Measurements from ENCODE around the gene ARMC8.
A peak's percentile ranks its signal among the peaks of the same experiment; 100 is the strongest.

Gene ARMC8

DNA sequence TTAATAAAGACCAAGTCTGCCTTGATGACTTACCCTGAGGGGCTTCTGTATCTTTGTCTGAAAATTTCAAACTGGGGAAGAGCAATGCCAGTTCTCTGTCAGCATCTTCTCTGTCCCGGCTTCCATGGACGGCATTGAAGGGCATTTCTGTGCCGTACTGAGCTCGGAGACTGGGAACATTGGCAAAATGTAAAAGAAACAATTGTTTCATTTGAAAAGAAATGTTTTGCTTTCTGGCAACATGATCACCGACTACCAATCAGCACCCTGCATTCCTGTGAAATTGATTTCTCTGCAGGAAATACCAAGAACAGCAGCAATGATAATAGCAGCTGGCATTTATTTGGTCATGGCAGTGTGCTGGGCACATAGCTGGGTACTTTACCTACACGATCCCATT lies 116.4 kb downstream of the ARMC8 start:
- DNase-seq (ENCODE audit: low read depth in 3 of 3, low spot score in 1 of 3): no peak

DNA sequence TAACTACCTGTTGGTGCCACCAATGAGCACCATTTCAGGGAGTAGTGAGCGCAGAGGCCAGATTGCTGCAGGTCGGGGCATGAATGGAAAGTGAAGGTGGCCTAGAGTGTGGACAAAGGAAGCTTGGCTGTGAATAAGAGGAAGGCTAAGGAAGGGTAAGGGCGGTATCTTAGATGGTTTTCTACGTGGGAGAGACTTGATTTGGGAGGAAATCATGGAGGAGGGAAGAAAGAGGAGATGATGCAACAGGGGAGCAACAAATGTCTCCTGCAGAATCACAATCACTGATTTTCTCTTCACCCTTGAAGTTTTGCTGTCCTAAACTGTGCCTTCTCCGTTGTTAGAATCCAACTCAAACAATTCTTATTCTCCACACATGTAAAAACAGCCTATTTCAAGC lies 120.8 kb downstream of the ARMC8 start:
- DNase-seq (ENCODE audit: low read depth in 3 of 3, low spot score in 1 of 3): no peak

DNA sequence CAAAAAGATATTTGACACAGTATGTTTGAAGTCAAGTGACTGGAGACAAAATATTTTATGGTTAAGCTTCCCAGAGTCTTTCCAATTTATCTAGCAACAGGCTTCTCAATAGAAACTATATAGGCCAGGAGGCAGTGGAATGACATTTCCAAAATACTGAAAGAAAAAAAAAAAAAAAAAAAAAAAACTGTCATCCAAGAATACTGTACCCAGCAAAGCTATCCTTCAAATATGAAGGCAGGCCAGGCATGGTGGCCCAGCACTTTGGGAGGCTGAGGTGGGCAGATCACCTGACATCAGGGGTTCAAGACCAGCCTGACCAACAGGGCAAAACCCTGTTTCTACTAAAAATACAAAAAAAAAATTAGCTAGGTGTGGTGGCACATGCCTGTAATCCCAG lies 121.7 kb downstream of the ARMC8 start:
- DNase-seq (ENCODE audit: low read depth in 3 of 3, low spot score in 1 of 3): no peak

DNA sequence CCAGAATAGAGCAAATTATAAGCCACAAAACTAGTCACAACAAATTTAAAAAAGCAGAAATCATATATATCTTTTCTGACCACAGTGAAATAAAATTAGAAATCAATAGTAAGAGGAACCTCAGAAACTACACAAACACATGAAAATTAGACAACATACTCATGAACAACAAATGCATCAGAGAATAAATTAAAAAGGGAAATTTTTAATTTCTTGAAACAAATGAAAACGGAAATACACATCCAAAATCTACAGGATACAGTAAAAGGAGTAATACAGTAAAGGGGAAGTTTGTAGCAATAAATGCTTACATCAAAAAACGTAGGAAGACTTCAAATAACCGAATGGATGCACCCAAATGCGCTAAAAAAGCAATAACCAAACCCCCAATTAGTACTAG lies 123.4 kb downstream of the ARMC8 start:
- DNase-seq (ENCODE audit: low read depth in 3 of 3, low spot score in 1 of 3): no peak

DNA sequence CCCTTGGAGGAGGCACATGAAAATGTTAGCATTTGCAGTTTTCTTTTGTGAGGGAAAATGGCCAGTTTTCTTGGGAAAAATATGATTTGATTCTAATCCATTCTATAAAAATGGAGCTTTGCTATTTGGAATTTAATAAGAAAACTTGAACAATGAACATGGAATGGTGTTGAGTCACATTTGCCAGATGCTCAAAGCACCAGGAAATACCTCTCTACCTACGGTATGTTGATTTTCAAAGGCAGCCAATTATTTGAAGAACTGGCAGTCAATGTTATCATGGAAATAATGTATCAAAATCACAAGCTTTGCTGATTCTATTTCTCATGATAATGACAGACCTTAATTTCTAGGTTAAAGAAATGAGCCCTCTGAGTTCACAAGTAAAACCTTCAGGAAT lies 127.7 kb downstream of the ARMC8 start:
- no peak for DNase-seq (ENCODE audit: low read depth in 3 of 3, low spot score in 1 of 3)

DNA sequence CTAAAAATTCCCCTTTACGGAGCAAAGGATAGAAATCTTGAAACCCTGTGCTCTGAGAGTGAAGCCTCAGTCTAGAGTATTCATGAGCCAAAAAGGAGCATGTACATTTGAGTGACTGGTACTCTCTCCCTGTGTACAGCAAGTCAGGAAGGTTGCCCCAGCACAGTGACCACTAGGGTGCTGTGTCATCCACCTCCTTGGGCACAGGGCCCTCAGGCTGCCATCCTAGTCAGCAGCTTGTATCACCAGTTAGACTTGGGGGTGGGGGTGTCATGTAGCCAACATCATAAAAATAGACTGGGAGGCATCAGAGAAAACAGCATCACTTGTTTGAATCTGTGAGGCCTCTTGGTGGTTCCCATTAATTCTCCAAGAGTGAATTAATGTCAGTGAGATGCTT lies 130.6 kb downstream of the ARMC8 start:
- DNase-seq (ENCODE audit: low read depth in 3 of 3, low spot score in 1 of 3): no peak

DNA sequence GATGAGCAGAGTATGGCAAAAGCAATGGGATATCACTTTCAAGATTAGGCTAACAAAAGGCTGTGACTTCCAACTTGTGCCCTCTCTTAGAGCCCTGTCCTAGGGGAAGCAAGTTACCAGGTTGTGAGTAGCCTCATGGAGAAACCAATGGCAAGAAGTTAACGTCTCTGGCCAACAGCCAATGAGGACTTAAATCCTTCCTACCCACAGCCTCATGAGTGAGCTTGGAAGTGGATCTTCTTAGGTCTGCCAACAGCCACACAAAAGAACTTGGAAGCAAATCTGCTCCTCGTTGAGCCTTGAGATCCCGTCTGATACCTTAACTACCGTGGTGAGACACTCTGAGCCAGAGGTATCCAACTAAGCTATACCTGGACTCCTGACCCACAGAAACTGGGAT lies 136.9 kb downstream of the ARMC8 start:
- DNase-seq (ENCODE audit: low read depth in 3 of 3, low spot score in 1 of 3): no peak

DNA sequence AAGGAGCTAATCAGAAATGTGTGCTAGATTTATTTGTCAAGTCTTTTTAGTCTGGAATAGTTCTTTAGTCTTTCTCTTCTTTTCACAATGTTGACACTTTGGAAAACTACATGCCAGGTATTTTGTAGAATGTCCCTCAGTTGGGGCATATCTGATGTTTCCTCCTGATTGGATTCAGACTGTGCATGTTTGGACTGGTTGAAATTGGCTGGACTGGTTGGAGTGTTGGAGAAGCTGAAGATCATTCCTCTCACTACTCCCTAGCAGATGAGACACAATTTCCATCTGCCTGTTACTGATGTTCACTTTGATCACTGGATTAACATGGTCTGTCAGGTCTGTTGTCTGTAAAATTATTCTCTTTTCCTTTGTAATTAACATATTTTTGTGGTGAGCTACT lies 138.9 kb downstream of the ARMC8 start:
- no peak for DNase-seq (ENCODE audit: low read depth in 3 of 3, low spot score in 1 of 3)

DNA sequence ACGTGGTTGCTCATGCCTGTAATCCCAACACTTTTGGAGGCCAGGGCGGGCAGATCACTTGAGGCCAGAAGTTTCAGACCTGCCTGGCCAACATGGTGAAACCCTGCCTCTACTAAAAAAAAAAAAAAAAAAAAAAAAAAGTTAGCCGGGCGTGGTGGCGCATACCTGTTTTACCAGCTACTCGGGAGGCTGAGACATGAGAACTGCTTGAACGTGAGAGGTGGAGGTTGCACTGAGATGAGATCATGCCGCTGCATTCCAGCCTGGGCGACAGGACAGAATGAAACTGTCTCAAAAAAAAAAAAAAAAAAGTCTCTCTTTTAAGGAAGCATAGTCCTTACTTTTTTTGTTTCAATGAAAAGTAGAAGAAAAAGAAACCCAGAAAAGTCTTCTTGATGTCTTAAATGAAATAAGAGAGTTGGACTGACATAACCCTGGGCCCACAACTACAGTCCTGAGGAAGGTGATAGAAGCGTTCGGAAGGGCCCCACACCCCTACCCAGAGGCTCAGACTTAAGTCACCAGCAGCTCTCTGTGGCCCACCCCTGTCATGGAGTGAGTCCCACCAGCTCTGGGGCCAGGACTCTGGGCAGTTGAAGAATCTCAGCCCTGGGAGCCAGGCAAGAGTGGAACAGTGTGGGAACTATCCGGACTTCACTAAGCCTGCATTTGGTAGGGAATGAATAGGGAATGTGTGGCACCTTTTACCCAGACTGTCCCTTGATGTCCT lies 139.9 kb downstream of the ARMC8 start:
- DNase-seq (ENCODE audit: low read depth in 3 of 3, low spot score in 1 of 3): no peak

DNA sequence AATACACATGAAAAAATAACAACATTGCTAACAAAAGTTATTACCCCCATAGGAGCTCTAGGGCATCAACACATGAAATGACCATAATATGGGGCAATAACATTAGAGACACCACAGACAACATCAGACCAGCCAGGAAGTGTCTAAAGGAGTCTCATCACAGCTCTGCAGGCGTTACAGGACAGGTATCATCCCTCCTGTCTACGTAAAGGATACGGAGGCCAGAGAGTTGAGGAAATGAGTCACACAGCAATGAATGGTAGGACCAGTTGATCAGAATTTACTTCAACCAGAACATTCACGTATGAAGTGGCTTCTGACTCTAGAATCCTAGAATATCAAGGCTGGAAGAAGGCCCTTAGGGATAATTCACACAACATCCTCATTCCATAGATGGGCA lies 140.7 kb downstream of the ARMC8 start:
- no peak for DNase-seq (ENCODE audit: low read depth in 3 of 3, low spot score in 1 of 3)

DNA sequence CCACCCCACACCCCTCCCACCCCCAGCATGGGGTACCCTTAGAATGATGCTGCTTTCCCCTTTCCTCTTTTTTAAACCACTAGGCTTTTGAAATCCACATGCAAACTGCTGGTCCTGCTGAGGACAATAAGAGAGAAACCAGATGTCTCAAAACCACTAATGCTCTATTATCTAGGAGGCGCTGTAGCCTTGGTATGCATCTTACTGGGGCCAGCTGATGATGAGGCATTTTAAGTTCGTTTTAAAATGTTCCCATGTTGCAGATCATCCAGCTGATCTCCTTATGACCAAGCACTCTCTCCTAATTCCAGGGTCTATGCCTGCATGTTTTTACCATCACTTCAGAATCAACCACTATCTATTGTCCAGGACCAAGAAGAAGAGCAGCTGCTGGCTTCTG lies 141.2 kb downstream of the ARMC8 start:
- no peak for DNase-seq (ENCODE audit: low read depth in 3 of 3, low spot score in 1 of 3)

DNA sequence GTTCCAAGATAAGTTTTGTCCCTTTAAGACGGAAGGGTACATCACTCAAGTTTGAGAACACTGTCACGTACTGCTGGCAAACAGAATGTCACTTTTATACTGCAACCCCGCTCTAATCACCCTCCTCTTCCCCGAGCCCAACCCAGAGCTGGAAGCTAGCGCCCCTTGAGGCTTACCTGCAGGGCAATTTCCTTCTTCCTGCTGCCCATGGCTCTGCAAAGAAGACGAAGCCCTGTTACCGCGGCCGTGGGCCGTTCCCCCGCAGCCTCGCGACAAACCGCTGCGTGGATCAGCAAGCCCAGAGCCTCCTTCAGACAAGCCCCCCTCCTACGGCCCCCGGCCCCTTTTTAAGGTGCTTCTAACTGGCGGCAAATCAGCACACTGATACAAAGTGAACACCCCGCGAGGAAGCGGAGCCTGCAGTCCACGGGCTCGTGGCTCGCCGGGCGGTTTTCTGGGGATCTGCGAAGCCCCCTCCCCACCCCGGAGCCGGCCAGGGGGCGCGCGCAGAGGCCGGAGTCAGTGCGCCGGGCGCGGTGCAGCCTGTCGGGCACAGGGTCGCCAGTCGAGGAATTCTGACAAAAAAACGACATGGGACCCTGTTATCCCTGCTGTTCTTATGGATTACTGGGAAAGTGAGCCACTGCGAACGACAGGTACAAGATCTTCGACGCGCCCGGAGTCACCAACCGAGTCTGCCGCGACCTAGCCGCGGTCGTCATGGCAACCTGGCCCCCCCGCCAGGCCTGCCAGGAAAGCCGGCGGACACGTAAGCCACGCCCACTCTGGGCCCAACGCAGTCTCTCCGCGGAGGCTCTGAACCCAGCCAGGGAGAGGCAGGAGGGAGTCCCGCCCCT lies 142.3 kb downstream of the ARMC8 start, which contains the start of gene NME9:
NME9 (minus strand) TSS at position 725 of the 857 bp plus-strand sequence; CDS start at position 209, 516 bp downstream.
- DNase-seq (ENCODE audit: low read depth in 3 of 3, low spot score in 1 of 3): peak; percentile 76 to 82 (median 78)

DNA sequence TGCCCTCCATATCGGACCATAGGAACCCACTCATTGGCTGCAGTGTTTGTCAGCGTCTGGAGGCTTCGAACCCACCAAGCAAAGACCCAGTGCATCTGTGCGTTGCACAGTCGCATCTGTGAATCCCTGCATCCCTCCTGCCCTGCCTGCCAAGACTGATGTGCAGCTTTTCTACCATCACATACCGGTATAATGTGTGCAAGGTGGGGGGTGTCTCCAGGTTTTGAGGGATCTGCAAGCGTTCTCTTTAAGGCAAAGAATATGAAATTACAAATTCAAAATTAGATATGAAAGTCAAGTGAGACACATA lies 142.8 kb downstream of the ARMC8 start:
- no peak for DNase-seq (ENCODE audit: low read depth in 3 of 3, low spot score in 1 of 3)

DNA sequence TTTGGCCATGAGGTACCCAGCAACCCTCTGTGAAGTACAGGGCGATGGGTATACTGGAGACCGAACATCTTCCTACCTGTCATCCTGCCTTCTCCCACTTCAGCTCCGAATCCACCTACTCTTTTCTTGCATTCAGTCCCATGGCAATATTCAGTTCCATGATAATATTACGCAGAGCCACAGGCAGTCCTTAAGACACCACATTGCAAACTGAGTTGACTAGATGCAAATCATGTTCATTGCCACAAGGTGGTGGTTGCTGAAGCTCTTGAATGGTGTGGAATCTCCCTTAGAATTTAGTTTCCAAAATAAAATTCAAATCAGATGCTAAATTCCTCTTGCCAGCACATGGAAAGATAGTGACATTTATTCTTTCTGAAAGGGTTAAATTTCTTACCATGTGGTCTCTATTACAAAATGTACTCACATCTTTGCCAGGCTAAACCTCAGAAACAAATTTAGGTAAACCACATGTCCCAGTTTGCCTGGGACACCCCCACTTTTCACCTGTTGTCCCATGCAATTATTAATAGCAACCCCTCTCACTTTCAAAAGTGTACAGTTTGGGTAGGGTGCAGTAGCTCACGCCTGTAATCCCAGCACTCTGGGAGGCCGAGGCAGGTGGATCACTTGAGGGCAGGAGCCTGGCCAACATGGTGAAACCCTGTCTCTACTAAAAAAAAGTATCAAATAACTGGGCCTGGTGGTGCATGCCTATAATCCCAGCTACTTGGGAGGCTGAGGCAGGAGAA lies 144.2 kb downstream of the ARMC8 start:
- no peak for DNase-seq (ENCODE audit: low read depth in 3 of 3, low spot score in 1 of 3)

DNA sequence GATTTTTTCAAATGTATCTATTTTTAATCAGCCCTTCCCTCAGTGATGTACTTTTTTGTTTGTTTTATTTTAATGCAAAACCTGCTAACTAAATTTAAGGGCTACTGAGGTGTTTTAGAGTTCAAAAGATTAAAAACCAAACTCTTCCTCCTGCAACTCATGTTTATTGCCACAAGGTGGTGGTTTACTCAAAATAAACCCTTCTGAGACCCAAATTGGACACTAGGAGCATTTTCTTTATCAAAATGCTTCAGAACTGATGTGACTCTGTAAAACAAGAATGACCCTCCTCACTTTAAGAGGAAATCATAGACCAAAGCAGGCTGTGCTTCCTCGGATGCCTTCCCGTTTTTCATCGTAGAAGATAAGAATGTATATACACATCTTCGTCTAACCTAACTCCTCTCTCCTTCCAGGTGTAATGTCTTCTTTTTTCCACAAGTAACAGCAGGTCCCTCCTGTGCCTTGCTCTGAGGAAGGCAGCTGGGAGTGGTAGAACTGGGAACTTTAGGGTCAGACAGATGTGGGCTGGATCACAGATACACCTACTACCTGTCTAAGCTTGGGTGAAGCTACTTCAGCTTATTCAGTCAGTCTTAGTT lies 145.5 kb downstream of the ARMC8 start:
- DNase-seq (ENCODE audit: low read depth in 3 of 3, low spot score in 1 of 3): no peak

DNA sequence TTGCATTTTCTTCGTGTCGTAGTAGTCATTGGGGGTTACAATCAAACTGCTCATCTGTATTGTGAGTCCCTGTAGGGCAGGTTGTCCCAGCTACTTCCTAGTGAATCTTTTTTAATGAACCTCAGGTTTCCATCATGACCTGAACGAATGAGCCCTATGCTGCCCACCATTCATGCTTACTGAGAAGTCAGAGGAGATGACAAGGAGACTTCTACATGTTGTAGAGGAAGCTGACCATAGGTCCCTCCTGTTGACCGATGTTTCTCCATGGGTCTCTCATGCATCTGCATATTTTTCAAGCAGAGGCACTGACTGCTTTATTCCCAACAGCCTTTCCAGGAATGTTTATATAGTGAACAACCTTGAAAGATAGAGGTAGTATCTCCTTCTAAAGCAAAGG lies 147.5 kb downstream of the ARMC8 start:
- DNase-seq (ENCODE audit: low read depth in 3 of 3, low spot score in 1 of 3): no peak

DNA sequence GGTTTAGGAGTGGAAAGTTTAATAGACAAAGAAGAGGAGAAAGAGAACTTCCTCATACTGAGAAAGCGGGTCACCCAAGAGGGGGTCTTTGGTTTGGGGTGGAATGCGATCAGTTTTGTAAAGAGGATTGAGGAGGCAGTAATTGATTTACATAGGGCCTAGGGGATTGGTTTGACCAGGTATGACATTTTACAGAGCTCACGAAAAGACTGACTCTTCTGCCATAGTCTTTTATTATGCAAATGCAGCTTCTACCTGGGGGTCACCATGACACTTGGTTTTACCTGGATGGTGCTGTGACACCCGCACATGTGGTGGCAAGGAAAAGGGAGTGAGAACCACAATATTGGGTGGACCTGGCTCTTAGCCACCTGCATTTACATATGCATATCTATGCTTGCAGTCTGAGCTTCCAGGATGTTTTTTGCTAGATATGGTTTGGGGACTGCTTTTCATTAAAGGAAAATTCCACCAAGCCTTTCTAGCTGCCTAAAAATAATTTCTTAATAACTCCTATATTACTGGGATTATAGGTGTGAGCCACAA lies 149.4 kb downstream of the ARMC8 start:
- DNase-seq (ENCODE audit: low read depth in 3 of 3, low spot score in 1 of 3): no peak

DNA sequence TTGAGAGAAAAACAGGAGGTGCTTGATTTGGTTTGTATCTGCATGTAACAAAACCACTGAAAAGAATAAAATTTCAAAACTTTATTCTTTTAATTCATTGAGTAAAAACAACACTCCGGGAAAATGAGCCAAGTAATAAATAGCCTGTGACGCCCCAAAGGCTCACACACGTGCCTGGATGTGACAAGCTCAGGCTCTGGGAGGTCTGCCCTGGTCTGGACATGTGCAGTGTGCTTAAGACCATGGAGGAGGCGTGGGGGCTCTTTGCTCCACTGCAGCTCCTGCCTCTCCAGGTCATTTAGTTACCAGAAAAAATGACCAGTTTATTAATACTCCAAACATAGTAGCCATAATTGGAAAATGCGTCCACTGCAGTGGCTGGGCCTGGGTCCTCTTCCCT lies 151.1 kb downstream of the ARMC8 start:
- no peak for DNase-seq (ENCODE audit: low read depth in 3 of 3, low spot score in 1 of 3)

DNA sequence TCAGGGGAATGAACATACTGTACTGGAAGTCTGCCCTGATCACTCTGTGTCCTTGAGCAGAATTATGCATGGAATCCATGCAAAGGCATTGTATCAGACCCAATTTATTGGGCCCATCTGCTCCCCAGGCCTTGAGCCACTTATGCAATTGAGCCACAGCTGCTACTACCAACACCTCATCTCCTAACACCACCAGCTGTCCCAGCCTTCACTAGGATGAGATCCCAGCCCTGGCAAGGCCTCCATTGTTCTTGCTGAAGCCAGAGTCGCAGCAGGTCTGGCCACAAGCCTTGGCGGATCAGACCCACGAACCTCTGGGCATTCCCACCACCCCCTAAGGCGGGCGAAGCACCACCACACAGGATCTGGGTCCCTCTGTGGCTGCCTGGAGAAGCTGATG lies 151.7 kb downstream of the ARMC8 start:
- DNase-seq (ENCODE audit: low read depth in 3 of 3, low spot score in 1 of 3): no peak

DNA sequence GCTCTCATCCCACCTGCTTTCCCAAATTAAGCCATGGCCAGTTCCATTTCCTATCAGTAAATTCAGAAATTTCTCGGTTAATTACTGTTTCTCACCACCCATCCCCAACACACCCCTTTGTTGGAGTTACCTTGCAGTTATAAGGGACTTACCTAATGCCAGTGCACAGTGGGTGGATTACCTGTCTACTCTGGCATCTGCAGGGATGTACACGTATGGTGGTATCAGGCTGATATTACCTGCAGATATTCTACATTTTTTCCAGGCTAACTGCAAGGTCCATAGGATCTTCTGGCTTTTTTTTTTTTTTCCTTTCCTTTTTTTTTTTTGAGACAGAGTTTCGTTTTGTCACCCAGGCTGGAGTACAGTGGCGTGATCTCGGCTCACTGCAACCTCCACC lies 153.4 kb downstream of the ARMC8 start:
- no peak for DNase-seq (ENCODE audit: low read depth in 3 of 3, low spot score in 1 of 3)

DNA sequence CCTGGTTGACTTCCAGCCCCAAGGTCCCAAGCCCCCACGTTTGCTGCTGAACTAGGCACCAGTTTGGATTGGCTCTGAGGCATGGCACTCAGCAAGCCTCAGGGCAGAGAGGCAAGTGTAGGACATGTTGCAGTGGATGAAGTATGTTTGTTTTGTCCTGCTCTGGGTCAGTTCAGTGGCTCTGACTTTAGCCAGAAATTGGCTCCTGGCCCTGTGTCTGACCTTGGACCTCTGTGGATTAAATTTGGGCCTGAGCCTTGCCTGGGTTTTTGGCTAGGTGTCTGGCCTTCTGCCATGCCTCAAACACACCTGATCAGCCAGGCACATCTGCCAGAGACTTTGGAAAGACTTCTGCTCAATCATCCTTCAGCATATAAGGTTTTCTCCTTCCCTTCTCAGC lies 157.7 kb downstream of the ARMC8 start:
- DNase-seq (ENCODE audit: low read depth in 3 of 3, low spot score in 1 of 3): no peak

Measured in stimulated activated CD4-positive, alpha-beta T cell treated with anti-CD3 and anti-CD28 coated beads, TNF-alpha, amount 100 ng/mL, for 1 hour (primary cell).